ENCODE data around the gene DALRD3.

The DALRD3 gene

GRCh38 chr3:48974076-48974864, 44.1 kb downstream of the DALRD3 start:
- no peak for DNase-seq

GRCh38 chr3:48970586-48970985, 47.8 kb downstream of the DALRD3 start:
- DNase-seq, result no peak

- no peak for DNase-seq
Measured at GRCh38 chr3:48966876-48967361, 51.5 kb downstream of the DALRD3 start.

- DNase-seq, result no peak
Measured at GRCh38 chr3:48966367-48966766, 52.0 kb downstream of the DALRD3 start.
